ENCODE measurements around the gene PPP1R15A.
"Not testable (repeated sequence)": the region's sequence is repeated elsewhere in the genome, so short reads cannot be mapped to it uniquely, and the experiment has no call there.

Gene PPP1R15A

DNA sequence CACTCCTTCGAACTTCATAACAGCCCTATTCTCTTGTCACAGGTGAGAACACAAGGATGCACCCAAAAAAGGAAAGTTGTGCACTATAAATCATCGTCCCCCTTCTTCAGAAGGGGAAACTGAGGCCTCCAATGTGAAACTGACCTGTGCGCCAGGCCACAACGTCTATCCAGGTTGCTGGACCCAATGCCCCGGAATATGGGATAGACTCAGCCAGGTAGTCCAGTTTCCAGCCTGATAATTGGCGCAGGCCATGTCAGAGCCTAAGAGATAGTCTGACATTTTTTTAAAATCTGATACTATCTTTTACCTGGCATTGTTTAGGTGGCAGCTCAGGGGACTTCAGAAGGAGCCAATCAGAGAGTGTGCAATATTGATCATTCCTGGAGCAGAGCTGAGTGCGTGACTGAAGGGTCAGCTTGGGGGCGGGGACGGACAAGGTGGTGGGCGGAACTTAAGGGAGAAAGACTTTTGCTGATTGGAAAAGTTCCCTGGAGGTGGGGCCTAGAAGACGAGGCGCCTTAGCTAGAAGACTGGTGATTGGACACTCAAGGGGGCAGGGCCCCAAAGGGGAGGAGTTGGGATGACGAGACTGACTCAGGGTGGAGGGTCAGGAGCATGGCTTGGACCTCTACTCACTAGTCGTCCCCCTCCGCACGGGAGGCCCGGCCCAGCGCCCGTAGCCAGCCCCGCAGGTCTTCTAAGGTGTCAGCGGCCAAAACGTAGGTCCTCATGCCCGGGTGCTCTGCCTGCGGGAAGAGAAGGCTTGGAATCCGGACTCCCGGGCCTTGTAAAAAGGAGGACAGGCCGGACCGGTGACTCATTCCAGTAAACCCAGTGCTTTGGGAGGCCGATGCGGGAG, 12.3 kb upstream of the PPP1R15A start:
- no peak for FAIRE-seq

DNA sequence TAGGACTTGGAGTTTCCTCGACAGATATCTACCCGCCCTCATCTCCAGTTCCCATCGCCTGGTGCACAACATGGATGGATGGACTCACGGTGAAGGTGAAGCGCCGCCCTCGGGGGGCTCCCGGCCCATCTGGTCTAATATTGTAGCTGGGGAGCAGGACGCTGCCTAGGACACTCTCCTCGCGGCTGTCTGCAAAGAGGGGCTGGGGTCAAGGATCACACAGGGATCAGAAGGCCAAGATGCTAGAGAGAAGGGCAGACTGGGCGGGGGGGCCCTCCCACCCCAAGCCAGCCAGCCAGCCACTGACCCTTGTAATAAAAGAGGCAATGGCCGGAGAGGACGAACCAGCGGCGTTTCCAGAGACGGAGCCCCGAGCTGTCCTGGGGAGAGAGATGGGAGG, 10.9 kb upstream of the PPP1R15A start:
- FAIRE-seq = no peak

DNA sequence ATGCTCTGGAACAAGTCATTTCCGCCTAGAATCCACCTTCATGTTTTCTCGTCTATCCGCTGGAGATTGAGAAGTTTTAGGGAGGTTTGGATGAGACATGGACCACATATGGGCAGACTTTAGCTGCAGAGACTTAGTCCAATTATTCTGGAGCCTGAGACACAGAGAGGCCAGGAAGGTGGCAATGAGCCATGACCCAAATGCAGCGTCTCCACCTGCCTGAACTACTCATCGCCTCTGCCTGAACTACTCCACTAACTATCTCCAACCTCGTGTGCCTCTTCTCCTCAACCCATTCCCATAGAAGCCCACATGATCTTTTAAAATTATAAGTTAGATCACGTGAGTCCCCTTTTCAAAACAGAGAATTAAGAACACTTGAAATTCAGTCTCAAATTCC, 9.4 kb upstream of the PPP1R15A start:
- no peak for FAIRE-seq

DNA sequence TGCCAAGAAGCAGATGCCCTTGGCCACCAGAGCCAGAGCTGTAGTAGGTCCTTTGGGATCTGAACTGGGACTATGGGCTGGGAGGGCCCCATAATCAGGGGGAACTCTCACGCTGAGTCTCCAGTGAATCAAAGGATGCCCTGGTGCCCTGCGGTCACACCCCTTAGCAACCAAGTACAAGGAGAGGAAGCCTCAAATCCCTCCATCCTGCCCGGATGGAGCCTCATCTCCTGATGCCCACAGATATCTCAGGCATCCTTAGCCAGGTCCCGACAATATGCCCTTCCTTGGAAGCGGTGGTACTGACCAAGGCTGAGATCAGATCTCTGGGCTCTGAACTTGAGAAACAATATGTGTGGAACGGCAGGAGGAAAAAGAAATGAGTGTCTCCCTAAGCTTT, 5.5 kb upstream of the PPP1R15A start:
- no peak for FAIRE-seq

DNA sequence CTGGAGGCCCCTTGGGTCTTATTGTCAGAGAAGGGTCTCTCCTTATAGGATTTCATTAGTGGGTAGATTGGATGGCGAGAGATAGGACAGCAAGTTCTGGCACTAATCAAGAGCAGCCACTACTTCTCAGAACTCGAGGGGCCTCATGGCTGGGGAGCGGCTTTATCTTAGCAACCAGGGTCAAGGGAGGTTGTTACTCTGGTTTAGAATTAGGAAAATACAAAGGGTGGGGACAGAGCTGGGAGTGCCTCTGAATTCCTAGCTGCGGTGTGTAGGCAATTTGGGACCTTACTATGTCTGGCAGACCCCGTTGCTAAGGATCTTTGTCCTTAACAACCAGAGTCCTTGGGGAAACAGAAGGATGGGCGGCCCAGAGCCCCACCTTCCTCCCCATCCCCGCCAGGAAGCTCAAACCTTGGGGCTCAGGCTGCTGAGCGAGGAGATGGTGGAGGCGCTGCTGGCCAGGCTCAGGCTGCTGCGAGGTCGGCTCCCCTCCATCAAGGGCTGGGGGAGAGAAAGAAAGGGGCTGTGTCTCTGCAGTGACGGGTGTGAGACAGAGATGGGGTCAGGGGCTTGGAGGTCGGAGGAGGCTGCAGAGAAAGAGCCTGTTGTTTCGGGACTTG, 5.0 kb upstream of the PPP1R15A start:
- FAIRE-seq = no peak

DNA sequence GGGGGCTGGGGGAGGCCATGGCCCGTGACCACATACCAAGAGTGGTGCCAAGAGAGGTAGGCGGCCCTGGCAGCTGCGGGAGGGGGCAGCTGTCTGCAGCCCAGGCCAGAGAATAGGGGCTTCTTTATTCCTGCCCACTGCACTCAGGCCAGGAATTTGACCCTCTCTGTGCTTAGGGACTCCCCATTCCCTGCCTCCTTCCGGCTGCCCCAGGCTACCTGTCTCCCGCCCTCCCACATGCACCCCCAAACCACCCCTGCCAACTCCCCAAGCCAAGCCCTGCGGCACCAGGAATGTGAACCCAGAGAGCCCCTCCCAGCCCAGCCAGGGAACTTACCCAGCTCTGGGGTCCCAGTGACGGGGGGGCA, 4.5 kb upstream of the PPP1R15A start:
- no peak for FAIRE-seq

DNA sequence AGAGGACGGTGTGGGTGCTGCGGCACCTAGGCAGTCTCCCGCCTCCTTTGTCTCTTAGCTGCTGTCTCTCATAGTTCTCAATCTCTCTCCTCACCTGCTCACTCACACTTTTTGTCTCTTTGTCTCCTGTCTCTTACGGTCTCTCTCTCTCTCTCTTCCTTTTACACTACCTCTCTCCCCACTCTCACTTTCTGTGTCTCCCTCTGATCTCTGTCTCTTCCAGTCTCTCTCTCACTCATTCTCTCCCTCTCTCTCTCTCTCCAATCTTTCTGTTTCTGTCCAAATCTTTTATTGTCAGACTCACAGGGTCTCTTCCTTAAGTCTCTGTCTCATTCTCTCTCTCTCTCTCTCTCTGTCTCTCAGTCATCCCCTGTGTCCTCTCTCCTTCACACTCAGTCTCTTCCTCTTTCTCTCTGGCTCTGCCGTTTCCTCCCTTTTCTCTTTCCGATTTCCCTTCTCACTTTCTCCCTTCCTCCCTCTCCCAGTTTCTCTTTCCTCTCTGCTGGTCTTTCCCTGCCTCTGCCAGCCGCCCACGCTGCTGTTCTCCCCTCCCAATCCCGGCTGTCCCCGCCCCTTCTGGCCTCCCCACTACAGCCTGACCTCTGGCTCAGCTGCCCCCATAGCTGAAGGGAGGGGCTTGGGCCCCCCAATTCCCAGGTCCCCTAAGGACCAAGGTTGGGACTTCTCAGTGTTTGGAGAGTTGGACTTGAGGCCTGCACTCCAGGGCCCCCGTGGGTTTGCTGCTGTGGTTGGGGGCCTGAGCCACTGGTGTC, 3.9 kb upstream of the PPP1R15A start, which contains the start of gene PLEKHA4:
Gene PLEKHA4, minus strand, starts transcription at position 504 of the 773 bp plus-strand sequence. CDS start 997 bp downstream, outside the sequence.
- FAIRE-seq = no peak

DNA sequence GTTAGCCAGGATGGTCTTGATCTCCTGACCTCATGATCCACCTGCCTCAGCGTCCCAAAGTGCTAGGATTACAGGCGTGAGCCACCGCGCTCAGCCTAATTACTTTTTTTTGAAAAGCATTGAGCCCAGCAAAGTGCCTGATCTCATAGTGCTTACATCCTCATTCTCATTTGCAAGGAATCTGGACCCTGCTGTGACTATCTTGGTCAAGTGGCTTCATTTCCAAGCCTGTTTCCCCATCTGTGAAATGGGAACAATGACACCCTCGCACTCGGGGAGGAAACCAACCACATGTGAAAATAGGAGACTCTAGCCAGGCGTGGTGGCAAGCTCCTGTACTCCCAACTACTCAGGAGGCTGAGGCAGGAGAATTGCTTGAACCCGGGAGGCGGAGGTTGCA, 2.2 kb upstream of the PPP1R15A start:
- FAIRE-seq = no peak

DNA sequence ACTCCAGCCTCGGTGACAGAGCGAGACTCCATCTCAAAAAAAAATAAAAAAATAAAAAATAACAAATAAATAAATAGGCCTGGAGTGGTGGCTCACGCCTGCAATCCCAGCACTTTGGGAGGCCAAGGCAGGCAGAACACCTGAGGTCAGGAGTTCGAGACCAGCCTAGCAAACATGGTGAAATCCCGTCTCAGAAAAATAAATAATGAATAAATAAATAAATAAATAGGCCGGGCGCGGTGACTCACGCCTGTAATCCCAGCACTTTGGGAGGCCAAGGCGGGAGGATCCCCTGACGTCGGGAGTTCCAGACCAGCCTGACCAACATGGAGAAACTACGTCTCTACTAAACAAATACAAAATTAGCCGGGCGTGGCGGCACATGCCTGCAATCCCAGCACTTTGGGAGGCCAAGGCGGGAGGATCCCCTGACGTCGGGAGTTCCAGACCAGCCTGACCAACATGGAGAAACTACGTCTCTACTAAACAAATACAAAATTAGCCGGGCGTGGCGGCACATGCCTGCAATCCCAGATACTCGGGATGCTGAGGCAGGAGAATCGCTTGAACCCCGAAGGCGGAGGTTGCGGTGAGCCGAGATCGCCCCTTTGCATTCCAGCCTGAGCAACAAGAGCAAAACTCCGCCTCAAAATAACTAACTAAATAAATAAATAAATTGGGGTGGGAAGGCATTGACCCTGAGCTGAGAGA, 595 bp upstream of the PPP1R15A start:
- FAIRE-seq = not testable (repeated sequence)

DNA sequence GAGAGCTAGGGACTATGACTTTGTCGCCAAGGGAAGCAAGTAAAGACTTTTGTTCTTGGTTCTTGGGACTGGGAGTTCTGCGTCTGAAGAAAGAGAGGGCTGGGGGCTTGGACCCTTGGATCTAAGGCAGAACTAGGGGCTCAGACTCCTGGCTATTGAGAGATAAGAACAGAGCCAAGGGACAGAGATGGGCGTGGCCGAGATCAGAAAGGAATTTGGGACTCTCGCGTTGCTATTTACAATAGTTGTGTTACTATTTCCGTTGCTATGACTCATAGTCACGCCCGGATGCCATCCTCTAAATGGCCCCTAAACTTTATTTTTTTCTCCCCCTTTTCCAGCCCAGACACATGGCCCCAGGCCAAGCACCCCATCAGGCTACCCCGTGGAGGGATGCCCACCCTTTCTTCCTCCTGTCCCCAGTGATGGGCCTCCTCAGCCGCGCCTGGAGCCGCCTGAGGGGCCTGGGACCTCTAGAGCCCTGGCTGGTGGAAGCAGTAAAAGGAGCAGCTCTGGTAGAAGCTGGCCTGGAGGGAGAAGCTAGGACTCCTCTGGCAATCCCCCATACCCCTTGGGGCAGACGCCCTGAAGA, 759 bp downstream of the PPP1R15A start:
- no peak for FAIRE-seq

DNA sequence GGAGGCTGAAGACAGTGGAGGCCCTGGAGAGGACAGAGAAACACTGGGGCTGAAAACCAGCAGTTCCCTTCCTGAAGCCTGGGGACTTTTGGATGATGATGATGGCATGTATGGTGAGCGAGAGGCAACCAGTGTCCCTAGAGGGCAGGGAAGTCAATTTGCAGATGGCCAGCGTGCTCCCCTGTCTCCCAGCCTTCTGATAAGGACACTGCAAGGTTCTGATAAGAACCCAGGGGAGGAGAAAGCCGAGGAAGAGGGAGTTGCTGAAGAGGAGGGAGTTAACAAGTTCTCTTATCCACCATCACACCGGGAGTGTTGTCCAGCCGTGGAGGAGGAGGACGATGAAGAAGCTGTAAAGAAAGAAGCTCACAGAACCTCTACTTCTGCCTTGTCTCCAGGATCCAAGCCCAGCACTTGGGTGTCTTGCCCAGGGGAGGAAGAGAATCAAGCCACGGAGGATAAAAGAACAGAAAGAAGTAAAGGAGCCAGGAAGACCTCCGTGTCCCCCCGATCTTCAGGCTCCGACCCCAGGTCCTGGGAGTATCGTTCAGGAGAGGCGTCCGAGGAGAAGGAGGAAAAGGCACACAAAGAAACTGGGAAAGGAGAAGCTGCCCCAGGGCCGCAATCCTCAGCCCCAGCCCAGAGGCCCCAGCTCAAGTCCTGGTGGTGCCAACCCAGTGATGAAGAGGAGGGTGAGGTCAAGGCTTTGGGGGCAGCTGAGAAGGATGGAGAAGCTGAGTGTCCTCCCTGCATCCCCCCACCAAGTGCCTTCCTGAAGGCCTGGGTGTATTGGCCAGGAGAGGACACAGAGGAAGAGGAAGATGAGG, 1.5 kb downstream of the PPP1R15A start:
- no peak for FAIRE-seq

DNA sequence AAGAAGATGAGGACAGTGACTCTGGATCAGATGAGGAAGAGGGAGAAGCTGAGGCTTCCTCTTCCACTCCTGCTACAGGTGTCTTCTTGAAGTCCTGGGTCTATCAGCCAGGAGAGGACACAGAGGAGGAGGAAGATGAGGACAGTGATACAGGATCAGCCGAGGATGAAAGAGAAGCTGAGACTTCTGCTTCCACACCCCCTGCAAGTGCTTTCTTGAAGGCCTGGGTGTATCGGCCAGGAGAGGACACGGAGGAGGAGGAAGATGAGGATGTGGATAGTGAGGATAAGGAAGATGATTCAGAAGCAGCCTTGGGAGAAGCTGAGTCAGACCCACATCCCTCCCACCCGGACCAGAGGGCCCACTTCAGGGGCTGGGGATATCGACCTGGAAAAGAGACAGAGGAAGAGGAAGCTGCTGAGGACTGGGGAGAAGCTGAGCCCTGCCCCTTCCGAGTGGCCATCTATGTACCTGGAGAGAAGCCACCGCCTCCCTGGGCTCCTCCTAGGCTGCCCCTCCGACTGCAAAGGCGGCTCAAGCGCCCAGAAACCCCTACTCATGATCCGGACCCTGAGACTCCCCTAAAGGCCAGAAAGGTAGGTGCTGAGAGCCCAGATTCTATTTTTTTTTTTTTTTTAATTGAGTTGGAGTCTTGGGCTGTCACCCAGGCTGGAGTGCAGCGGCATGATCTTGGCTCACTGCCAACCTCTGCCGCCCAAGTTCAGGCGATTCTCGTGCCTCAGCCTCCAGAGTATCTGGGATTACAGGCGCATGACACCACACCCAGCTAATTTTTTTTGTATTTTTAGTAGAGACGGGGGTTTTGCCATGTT, 2.3 kb downstream of the PPP1R15A start:
- FAIRE-seq = no peak

DNA sequence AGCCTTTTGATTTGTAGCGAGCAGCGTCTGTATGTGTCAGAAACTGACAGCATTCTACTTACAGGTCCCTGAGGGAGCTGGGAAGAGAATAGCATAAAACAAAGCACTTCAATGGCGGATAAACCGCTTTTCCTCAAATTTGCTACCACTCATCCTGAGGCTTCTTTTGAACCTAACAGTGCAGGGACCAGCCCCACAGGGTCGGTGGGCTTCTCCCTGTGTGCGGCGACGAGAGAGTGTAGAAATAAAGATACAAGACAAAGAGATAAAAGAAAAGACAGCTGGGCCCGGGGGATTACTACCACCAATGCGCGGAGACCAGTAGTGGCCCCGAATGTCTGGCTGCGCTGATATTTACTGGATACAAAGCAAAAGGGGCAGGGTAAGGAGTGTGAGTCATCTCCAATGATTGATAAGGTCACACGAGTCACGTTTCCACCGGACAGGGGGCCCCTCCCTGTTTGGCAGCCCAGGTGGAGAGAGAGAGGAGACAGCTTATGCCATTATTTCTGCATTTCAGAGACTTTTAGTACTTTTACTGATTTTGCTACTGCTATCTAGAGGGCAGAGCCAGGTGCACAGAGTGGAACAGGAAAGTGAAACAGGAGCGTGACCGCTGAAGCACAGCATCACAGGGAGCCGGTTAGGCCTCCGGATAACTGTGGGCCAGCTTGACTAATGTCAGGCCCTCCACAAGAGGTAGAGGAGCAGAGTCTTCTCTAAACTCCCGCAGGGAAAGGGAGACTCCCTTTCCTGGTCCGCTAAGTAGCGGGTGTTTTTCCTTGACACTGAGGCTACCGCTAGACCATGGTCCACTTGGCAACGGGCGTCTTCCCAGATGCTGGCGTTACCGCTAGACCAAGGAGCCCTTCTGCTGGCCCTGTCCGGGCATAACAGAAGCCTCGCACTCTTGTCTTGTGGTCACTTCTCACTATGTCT, 4.1 kb downstream of the PPP1R15A start:
- FAIRE-seq = not testable (repeated sequence)

DNA sequence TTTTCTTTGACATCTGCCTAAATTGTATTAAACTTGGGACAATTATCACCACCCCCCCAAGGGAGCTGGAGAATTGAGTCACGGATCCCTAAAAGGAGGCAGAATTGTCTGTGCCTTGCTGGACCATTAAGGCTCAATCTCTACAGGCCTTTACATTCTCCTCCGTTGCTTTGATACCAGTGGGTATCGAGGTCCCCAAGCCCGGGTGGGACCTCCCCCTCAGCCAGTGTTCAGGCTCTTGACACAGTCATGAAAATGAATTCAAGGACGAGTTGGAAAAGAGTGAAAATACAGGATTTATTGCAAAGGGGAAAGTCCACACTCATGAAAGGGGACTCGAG, 5.6 kb downstream of the PPP1R15A start:
- no peak for FAIRE-seq

DNA sequence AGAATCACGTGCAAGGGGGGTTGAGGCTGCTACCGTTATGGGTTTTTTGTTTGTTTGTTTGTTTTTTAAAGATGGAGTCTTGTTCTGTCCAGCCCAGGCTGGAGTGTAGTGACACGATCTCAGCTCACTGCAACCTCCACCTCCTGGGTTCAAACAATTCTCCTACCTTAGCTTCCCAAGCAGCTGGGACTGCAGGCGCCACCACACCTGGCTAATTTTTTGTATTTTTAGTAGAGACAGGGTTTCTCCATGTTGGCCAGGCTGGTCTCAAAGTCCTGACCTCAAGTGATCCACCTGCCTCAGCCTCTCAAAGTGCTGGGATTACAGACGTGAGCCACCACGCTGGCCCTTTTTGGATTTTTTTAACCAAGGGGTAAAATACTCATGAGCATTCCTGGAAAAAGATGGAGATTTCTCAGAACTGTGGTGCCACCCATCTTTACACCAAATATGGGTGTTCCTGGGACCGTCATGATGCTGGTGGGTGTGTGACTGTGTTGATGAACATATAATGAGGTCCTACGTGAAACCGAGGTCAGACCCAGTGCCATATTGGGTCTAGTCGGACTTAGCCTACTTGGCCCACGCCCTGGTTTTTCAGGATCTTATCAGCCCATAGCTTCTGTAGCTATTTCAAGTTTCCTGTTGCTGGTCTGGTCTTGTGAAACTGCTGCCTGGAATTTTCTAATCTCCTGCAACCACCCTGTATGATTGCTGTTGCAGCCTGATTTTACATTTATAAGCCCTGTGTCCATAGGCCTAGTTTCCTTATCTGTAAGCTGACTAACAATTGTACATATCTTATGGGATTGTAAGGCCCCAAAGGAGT, 6.2 kb downstream of the PPP1R15A start:
- FAIRE-seq = no peak

DNA sequence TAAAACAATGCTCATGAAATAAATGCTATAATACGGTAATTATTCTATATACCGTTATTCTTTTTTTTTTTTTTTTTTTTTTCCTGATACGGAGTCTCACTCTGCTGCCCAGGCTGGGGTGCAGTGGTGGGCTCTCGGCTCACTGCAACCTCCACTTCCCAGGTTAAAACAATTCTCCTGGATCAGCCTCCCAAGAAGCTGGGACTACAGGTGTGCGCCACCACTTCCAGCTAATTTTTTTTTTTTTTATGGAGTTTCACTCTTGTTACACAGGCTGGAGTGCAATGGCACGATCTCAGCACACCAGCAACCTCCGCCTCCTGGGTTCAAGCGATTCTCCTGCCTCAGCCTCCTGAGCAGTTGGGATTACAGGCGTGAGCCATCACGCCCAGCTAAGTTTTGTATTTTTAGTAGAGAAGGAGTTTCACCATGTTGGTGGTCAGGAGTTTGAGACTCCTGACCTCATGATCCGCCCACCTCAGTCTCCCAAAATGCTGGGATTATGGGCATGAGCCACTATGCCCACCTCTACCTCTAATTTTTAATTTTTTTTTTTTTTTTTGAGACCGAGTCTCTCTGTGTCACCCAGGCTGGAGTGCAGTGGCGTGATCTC, 6.9 kb downstream of the PPP1R15A start:
- no peak for FAIRE-seq

DNA sequence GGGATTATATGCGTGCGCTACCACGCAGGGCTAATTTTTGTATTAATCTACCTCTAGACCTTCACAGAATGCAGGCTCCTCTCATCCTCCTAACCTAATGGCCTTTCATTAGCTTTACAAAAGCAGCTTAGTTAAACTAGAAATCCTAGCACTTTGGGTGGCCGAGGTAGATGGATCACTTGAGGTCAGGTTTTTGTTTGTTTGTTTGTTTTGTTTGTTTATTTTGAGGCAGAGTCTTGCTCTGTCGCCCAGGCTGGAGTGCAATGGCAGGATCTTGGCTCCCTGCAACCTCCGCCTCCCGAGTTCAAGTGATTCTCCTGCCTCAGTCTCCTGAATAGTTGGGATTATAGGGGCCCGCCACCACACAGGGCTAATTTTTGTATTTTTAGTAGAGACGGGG, 7.5 kb downstream of the PPP1R15A start:
- FAIRE-seq = not testable (repeated sequence)

Data from islet of Langerhans (tissue), 1 donor.